ENCODE data around the gene BTBD10. TPM values are rescaled to one million over a fixed set of nuclear protein-coding genes. Genes with fewer than 3 reads are reported as not detected.
"Not testable (repeated sequence)": the region's sequence is repeated elsewhere in the genome, so short reads cannot be mapped to it uniquely, and the experiment has no call there.

BTBD10 gene
- total RNA-seq, 2 donors from 2014 or later, result 16.8 to 25.0 TPM

- peak; percentile 72 for ATAC-seq (replicated peaks)
- H3K36me3 Mint-ChIP-seq (ENCODE audit: low read depth), result peaks cover 10% of the 10 kb centered on the region
- no peaks in the 10 kb centered on the region for H3K9me3 Mint-ChIP-seq
- H3K27me3 Mint-ChIP-seq, result no peaks in the 10 kb centered on the region
- peak overlapping the region; percentile 98 for H3K27ac Mint-ChIP-seq
- H3K4me3 Mint-ChIP-seq, result peak overlapping the region; percentile 96
- H3K4me1 Mint-ChIP-seq, result peaks cover 23% of the 10 kb centered on the region
These were observed 616 bp downstream of the BTBD10 start for GRCh38 chr11:13462311-13462900.

- H3K27ac Mint-ChIP-seq, result no peak overlapping the region
- H3K4me1 Mint-ChIP-seq, result peaks cover 23% of the 10 kb centered on the region
- no peaks in the 10 kb centered on the region for H3K9me3 Mint-ChIP-seq
- no peaks in the 10 kb centered on the region for H3K27me3 Mint-ChIP-seq
- peaks cover 10% of the 10 kb centered on the region for H3K36me3 Mint-ChIP-seq (ENCODE audit: low read depth)
- no peak for ATAC-seq (replicated peaks)
- peak overlapping the region; percentile 96 for H3K4me3 Mint-ChIP-seq
These were observed 1.7 kb downstream of the BTBD10 start for GRCh38 chr11:13461291-13461690.

GRCh38 chr11:13450832-13451397, 12.1 kb downstream of the BTBD10 start:
- peaks cover 4% of the 10 kb centered on the region for H3K36me3 Mint-ChIP-seq (ENCODE audit: low read depth)
- no peak for ATAC-seq (replicated peaks)
- H3K9me3 Mint-ChIP-seq, result peaks cover 4% of the 10 kb centered on the region
- H3K27me3 Mint-ChIP-seq, result no peaks in the 10 kb centered on the region
- no peak overlapping the region for H3K4me3 Mint-ChIP-seq
- H3K4me1 Mint-ChIP-seq, result peaks cover 21% of the 10 kb centered on the region
- peak overlapping the region; percentile 42 for H3K27ac Mint-ChIP-seq

- Mint-ChIP-seq H3K9me3 (peaks cover 4% of the 10 kb centered on the region), H3K4me3 (no peak overlapping the region), H3K27ac (no peak overlapping the region), H3K36me3 (ENCODE audit: low read depth) (peaks cover 4% of the 10 kb centered on the region), H3K27me3 (no peaks in the 10 kb centered on the region), H3K4me1 (peaks cover 18% of the 10 kb centered on the region)
- ATAC-seq (replicated peaks), result no peak
These were observed 13.5 kb downstream of the BTBD10 start for GRCh38 chr11:13449522-13449921.

- no peak overlapping the region for H3K4me3 Mint-ChIP-seq
- no peak overlapping the region for H3K27ac Mint-ChIP-seq
- H3K36me3 Mint-ChIP-seq (ENCODE audit: low read depth), result peaks cover 4% of the 10 kb centered on the region
These were observed 14.1 kb downstream of the BTBD10 start for GRCh38 chr11:13448876-13449275.

GRCh38 chr11:13446444-13446843, 16.6 kb downstream of the BTBD10 start:
- H3K27ac Mint-ChIP-seq, result no peak overlapping the region
- H3K27me3 Mint-ChIP-seq, result no peaks in the 10 kb centered on the region
- no peak overlapping the region for H3K4me3 Mint-ChIP-seq
- no peak for ATAC-seq (replicated peaks)
- H3K9me3 Mint-ChIP-seq, result no peaks in the 10 kb centered on the region
- peaks cover 4% of the 10 kb centered on the region for H3K36me3 Mint-ChIP-seq (ENCODE audit: low read depth)
- peaks cover 12% of the 10 kb centered on the region for H3K4me1 Mint-ChIP-seq

More at GRCh38 chr11:13448876-13449275, 14.1 kb downstream of the BTBD10 start:
- H3K4me1 Mint-ChIP-seq, result peaks cover 18% of the 10 kb centered on the region
- no peak for ATAC-seq (replicated peaks)
- peaks cover 4% of the 10 kb centered on the region for H3K9me3 Mint-ChIP-seq
- no peaks in the 10 kb centered on the region for H3K27me3 Mint-ChIP-seq

GRCh38 chr11:13445588-13445987, 17.4 kb downstream of the BTBD10 start:
- no peak for ATAC-seq (replicated peaks)
- no peak overlapping the region for H3K4me3 Mint-ChIP-seq
- H3K9me3 Mint-ChIP-seq, result no peaks in the 10 kb centered on the region
- H3K27me3 Mint-ChIP-seq, result no peaks in the 10 kb centered on the region
- H3K4me1 Mint-ChIP-seq, result peaks cover 4% of the 10 kb centered on the region
- H3K27ac Mint-ChIP-seq, result no peak overlapping the region
- peaks cover 3% of the 10 kb centered on the region for H3K36me3 Mint-ChIP-seq (ENCODE audit: low read depth)

GRCh38 chr11:13440100-13440855, 22.7 kb downstream of the BTBD10 start:
- H3K4me1 Mint-ChIP-seq, result peaks cover 10% of the 10 kb centered on the region
- no peaks in the 10 kb centered on the region for H3K9me3 Mint-ChIP-seq
- no peaks in the 10 kb centered on the region for H3K27me3 Mint-ChIP-seq
- no peaks in the 10 kb centered on the region for H3K36me3 Mint-ChIP-seq (ENCODE audit: low read depth)
- no peak overlapping the region for H3K27ac Mint-ChIP-seq
- no peak overlapping the region for H3K4me3 Mint-ChIP-seq
- ATAC-seq (replicated peaks), result peak; percentile 71

- H3K27me3 Mint-ChIP-seq, result no peaks in the 10 kb centered on the region
- peaks cover 10% of the 10 kb centered on the region for H3K4me1 Mint-ChIP-seq
- no peak overlapping the region for H3K27ac Mint-ChIP-seq
- no peak overlapping the region for H3K4me3 Mint-ChIP-seq
- no peaks in the 10 kb centered on the region for H3K9me3 Mint-ChIP-seq
- no peaks in the 10 kb centered on the region for H3K36me3 Mint-ChIP-seq (ENCODE audit: low read depth)
- ATAC-seq (replicated peaks), result no peak
These were observed 24.7 kb downstream of the BTBD10 start for GRCh38 chr11:13438291-13438690.

GRCh38 chr11:13436836-13437235, 26.2 kb downstream of the BTBD10 start:
- not testable (repeated sequence) for H3K4me1 Mint-ChIP-seq; ATAC-seq (replicated peaks)

GRCh38 chr11:13434247-13435205, 28.5 kb downstream of the BTBD10 start:
- no peak overlapping the region for H3K27ac Mint-ChIP-seq
- peaks cover 7% of the 10 kb centered on the region for H3K4me1 Mint-ChIP-seq
- peaks cover under 1% of the 10 kb centered on the region for H3K9me3 Mint-ChIP-seq
- no peak for ATAC-seq (replicated peaks)
- H3K27me3 Mint-ChIP-seq, result no peaks in the 10 kb centered on the region
- no peak overlapping the region for H3K4me3 Mint-ChIP-seq
- H3K36me3 Mint-ChIP-seq (ENCODE audit: low read depth), result peaks cover 4% of the 10 kb centered on the region

More at GRCh38 chr11:13436836-13437235, 26.2 kb downstream of the BTBD10 start:
- H3K27me3 Mint-ChIP-seq; H3K36me3 Mint-ChIP-seq (ENCODE audit: low read depth); H3K9me3 Mint-ChIP-seq; H3K4me3 Mint-ChIP-seq; H3K27ac Mint-ChIP-seq: not testable (repeated sequence)

GRCh38 chr11:13433437-13433836, 29.6 kb downstream of the BTBD10 start:
- H3K27me3 Mint-ChIP-seq, result no peaks in the 10 kb centered on the region
- H3K27ac Mint-ChIP-seq, result no peak overlapping the region
- no peak overlapping the region for H3K4me3 Mint-ChIP-seq
- no peak for ATAC-seq (replicated peaks)
- H3K36me3 Mint-ChIP-seq (ENCODE audit: low read depth), result peaks cover 9% of the 10 kb centered on the region
- peaks cover 4% of the 10 kb centered on the region for H3K9me3 Mint-ChIP-seq
- peaks cover 12% of the 10 kb centered on the region for H3K4me1 Mint-ChIP-seq

GRCh38 chr11:13429836-13430235, 33.2 kb downstream of the BTBD10 start:
- Mint-ChIP-seq H3K36me3 (ENCODE audit: low read depth) (peaks cover 9% of the 10 kb centered on the region), H3K4me1 (peaks cover 7% of the 10 kb centered on the region), H3K4me3 (no peak overlapping the region), H3K9me3 (peaks cover 4% of the 10 kb centered on the region), H3K27ac (no peak overlapping the region), H3K27me3 (no peaks in the 10 kb centered on the region)
- ATAC-seq (replicated peaks), result no peak

- peaks cover 4% of the 10 kb centered on the region for H3K9me3 Mint-ChIP-seq
- H3K27ac Mint-ChIP-seq, result no peak overlapping the region
- ATAC-seq (replicated peaks), result peak; percentile 53
- peaks cover 13% of the 10 kb centered on the region for H3K4me1 Mint-ChIP-seq
- H3K27me3 Mint-ChIP-seq, result no peaks in the 10 kb centered on the region
- peaks cover 9% of the 10 kb centered on the region for H3K36me3 Mint-ChIP-seq (ENCODE audit: low read depth)
- H3K4me3 Mint-ChIP-seq, result no peak overlapping the region
These were observed 33.7 kb downstream of the BTBD10 start for GRCh38 chr11:13429288-13429687.

Measured in activated T-helper 17 cell treated with anti-CD3 and anti-CD28 coated beads, Interleukin-2, amount 50 U/mL, for 72 hours (primary cell).